ENCODE measurements around the gene NLN. TPM values are rescaled to one million over a fixed set of nuclear protein-coding genes. Genes with fewer than 3 reads are reported as not detected.

Gene NLN
- total RNA-seq, 1 donor from 2014 or later: 23.7 TPM

- DNase-seq: no peak
Measured at GRCh38 chr5:65811004-65811403, 89.0 kb downstream of the NLN start.

GRCh38 chr5:65811885-65812284 lies 89.9 kb downstream of the NLN start:
- no peak for DNase-seq

GRCh38 chr5:65812648-65813047 lies 90.6 kb downstream of the NLN start:
- DNase-seq: no peak

DNA sequence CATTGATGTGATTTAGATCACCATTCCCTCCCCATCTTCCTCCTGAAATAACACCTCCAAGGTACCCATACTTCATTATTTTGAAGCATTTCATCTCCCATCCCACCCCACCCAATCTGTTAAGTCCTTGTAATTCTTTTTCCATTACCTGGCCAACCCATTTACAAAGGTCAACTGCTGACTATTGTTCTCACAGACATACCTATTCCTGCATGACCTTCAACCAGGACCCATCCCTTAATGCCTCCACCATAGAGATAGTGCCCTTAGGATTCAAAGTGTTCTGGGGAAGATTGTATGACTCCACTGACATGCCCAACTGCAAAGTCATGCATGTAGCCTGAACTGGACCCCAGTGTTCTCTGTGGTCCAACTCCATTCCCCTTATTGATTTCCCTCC lies 91.2 kb downstream of the NLN start:
- DNase-seq: no peak

- no peak for DNase-seq
Measured at GRCh38 chr5:65815161-65815560, 93.2 kb downstream of the NLN start.

DNA sequence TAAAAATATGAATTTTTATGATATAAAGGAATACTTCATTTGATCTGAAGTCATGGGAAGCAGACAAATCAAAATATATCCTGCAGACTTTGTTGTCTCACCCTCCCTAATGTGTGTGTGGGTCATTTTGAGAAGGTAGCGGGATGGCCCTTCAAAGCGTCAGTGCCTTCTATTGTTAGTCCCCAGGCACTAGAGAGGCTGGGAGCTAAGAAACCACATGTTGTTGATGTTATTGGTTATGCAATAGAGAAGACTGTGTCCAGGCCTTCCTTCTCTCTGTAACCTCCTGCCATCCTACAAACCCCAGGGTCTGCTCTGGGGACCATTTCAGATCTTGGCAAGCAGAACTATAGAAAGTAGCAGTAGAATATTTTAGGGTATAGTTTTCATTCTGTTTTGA lies 94.7 kb downstream of the NLN start:
- DNase-seq: no peak

DNA sequence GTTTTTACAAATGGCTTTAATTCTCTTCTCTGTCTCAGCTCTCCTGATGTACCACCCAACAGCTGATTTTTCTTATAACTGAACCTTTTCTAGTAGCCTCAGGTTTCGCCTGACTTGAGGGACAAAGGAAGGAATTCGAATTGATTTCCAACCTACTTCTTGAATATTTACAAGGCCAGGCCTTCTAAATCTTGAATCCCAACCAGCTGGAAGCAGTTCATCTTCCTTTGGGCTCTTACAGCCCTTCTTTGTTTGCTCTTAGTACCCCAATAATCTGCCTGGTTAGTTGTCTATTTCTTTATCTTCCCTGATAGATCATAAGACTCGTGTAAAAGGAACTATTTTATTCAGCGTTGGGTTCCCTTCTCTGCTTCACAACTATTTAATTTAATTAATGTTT lies 95.9 kb downstream of the NLN start:
- DNase-seq: no peak

DNA sequence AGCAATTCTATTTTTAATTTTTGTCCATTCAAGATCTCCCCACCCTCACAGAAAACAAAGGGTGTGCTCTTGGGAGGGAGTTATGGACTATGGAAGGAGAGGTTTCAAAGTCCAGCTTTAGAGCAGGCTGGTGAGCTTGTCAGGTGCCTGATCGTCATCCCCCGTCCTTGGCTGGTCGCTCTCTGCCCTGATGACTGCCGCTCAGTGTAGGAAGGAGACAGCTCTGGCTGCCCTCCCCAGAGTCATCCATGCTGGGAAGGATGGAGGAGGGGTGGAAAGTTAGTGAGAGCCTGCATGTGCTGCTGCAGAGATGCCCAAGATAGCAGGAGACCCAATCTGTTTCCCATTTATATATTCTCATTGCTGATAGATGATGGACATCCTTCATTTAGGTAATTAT lies 96.6 kb downstream of the NLN start:
- no peak for DNase-seq

GRCh38 chr5:65819215-65819904 lies 97.4 kb downstream of the NLN start:
- no peak for DNase-seq

DNA sequence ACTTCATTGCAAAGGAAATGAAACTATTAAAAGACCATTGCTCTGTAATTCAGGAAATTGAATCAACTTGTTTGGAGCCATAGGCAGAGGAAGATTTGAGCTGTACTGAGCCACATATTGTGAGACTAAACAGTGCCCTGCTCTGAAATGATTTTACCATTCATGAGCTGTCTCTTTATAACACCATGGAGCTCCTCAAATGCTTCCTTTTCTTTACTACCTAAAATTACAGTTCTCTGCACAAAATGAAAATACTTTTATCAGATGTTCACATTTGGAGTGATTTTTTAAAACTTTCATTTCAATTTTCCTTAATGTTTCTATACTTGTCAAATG lies 97.9 kb downstream of the NLN start:
- DNase-seq: peak; percentile 26

- DNase-seq: no peak
Measured at GRCh38 chr5:65820373-65820772, 98.4 kb downstream of the NLN start.

DNA sequence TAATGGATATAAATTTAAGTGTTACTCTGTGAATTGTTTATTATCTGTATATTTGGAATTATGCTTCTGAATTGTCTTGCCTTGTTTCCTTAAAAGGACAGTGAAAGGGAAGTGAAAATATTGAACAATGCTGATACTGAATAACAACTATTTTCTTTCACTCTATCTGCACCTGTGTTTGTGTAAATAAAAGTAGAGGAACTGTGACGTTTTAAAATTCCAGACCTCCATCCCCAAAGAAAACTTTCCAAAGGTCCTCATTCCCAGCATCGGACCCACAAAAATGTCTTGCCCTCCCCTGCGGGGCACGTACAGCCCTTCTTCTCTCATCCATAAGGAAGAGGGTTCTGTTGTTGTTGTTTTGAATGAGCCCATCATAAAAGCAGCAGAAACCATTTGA lies 100.0 kb downstream of the NLN start:
- no peak for DNase-seq

- DNase-seq: peak; percentile 37
Measured at GRCh38 chr5:65822710-65823109, 100.7 kb downstream of the NLN start.

GRCh38 chr5:65823204-65823603 lies 101.2 kb downstream of the NLN start:
- DNase-seq: no peak

DNA sequence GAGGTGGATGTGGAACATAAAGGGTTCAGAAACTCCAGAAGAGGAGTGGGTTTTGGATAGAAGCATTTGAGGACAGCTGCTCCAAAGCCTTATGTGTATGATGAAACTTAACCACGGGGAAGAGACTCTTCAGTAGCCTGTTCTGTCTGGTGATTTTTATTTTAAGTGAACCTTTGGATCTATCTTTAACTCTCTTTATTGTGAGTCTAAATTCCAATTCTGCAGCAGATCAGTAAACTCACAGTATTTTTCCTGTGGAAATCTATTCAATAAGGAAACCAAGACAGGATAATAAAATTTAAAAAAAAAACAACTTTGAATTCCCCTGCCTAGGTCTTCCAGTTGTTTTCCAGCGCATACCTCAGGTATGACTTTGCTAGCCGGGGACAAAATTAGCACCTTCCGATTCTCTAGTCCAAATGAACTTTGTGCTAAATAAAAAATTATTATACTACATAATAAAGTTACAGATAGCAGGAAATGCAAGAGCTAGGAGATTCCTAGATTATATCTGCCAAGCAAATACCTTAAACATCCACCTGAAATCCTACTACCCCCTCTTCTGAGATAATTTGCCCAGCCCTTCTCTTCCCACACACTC lies 101.9 kb downstream of the NLN start:
- DNase-seq: peak; percentile 20

- DNase-seq: no peak
Measured at GRCh38 chr5:65825408-65826328, 103.7 kb downstream of the NLN start.

DNA sequence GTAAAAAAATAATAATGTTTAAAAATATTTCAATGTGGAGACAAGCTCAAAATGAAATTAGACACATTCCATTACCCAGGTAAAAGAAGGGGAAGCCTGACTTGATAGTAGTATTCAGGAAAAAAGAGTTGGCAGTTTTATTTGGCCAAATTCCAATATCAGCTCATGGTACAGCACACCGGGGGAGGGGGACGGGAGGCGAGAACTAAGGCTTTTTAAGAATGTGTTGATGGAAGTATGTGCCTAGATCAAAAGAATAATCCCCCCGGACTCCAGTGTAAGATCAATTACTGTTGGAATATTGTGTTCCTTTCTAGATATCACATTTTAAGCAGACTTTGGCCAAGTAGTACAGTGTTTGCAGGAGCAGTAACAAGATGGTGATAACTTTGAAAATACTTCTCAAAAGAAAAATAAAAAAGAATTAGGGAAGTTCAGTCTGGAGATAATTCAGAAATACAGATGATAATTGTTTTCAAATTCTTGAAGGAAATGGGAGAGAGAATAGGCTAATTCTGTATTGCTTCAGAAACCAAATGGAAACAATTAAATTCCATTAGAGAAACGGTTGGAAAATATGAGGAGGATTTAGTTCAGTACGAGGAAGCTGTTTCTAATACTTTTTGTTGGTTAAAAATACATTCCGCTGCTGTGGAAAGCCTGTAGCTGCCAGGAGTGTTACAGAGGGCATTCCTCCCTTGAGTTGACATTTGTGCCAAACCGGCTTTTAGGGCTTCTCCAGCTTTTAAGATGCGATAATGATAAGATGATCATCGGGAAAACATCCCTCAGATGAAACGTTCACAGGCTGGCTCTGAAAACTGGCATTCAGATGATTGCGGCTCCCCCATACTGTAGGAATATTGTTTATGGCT lies 106.3 kb downstream of the NLN start:
- DNase-seq: peak; percentile 36

GRCh38 chr5:65830856-65831255 lies 108.9 kb downstream of the NLN start:
- peak; percentile 20 for DNase-seq

- DNase-seq: no peak
Measured at GRCh38 chr5:65831276-65831675, 109.3 kb downstream of the NLN start.

GRCh38 chr5:65832152-65832551 lies 110.1 kb downstream of the NLN start:
- no peak for DNase-seq

DNA sequence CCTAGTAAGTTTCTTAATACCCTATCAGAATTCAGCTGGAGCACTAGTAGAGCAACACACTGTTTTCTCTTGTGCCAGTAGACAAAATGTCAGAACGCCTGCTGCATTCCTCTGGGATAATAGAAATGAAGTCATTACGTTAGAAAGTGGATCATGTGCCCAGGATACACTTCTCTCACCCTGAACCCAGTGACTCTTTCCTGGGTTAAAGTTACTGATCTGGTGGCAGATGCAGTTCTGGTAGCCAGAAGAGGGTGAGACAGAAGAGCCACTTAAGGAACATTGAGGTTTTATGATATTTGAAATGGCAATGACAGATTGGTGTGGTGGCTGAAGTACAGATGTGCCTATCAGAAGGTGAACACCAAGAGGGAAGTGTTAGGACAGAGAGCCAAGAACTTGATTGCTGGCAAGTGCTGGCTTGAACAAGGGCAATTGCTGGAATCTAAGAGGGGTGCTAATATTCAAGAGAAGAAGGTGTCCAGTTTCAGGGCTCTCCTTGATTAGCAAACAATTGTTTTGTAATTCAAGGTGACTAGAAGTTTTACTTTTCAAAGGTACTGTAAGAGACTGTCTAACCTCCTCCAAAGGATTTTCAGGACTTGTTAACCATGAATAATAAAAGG lies 110.7 kb downstream of the NLN start:
- DNase-seq: no peak

- no peak for DNase-seq
Measured at GRCh38 chr5:65833780-65834179, 111.8 kb downstream of the NLN start.

Data from tongue (tissue), 2 donors.